SK-N-SH (cell line): ENCODE measurements around the gene GABRA1.

Experiments used
- ELF1 ChIP-seq: IDR thresholded peaks from 2 replicates; pipeline ENCODE4 v1.4.0; 2012
- EZH2phosphoT487 ChIP-seq: fragments of 200-600 bp; sonication (generic); IDR thresholded peaks from 2 replicates; pipeline ENCODE4 v1.6.1; 2017; ENCODE audit warnings: low read depth, mixed run types, mild to moderate bottlenecking, antibody characterized with exemption, moderate library complexity, borderline replicate concordance
- FOXM1 ChIP-seq: IDR thresholded peaks from 2 replicates; pipeline ENCODE4 v1.4.0; 2012; ENCODE audit warnings: low read depth, mild to moderate bottlenecking
- GABPA ChIP-seq: IDR thresholded peaks from 2 replicates; pipeline ENCODE4 v1.4.0; 2012; ENCODE audit warnings: low read depth, mild to moderate bottlenecking
- JUND ChIP-seq: IDR thresholded peaks from 2 replicates; pipeline ENCODE4 v1.4.0; 2012
- NFIC ChIP-seq: IDR thresholded peaks from 2 replicates; pipeline ENCODE4 v1.4.0; 2012; ENCODE audit warnings: borderline replicate concordance
- NRF1 ChIP-seq: IDR thresholded peaks from 2 replicates; pipeline ENCODE4 v1.6.1; 2012; ENCODE audit warnings: low read depth, mild to moderate bottlenecking, low read length
- POLR2AphosphoS5 ChIP-seq: IDR thresholded peaks from 2 replicates; pipeline ENCODE4 v1.6.1; 2012; ENCODE audit warnings: low read depth, low read length
- RAD21 ChIP-seq: IDR thresholded peaks from 2 replicates; pipeline ENCODE4 v1.6.1; 2012; ENCODE audit warnings: mild to moderate bottlenecking, low read length
- RXRA ChIP-seq: IDR thresholded peaks from 2 replicates; pipeline ENCODE4 v1.4.0; 2012; ENCODE audit warnings: low read depth, mild to moderate bottlenecking, borderline replicate concordance
- TAF1 ChIP-seq: IDR thresholded peaks from 2 replicates; pipeline ENCODE4 v1.6.1; 2012; ENCODE audit warnings: low read depth, mild to moderate bottlenecking, low read length, moderate library complexity, borderline replicate concordance
- YY1 ChIP-seq: IDR thresholded peaks from 2 replicates; pipeline ENCODE4 v1.4.0; 2012; ENCODE audit warnings: low read depth, mild to moderate bottlenecking
- TF ChIP-seq, protein P1 (sequence below): fragments of 200-600 bp; sonication (generic); IDR thresholded peaks from 2 replicates; pipeline ENCODE4 v1.6.1; 2017; ENCODE audit warnings: antibody characterized with exemption, mild to moderate bottlenecking, moderate library complexity
- TF ChIP-seq, protein P2 (sequence below): fragments of 150-350 bp; IDR thresholded peaks from 2 replicates; pipeline ENCODE4 v1.6.1; 2016; ENCODE audit warnings: mild to moderate bottlenecking, low read depth, low read length

- TF ChIP-seq, protein P1, sequence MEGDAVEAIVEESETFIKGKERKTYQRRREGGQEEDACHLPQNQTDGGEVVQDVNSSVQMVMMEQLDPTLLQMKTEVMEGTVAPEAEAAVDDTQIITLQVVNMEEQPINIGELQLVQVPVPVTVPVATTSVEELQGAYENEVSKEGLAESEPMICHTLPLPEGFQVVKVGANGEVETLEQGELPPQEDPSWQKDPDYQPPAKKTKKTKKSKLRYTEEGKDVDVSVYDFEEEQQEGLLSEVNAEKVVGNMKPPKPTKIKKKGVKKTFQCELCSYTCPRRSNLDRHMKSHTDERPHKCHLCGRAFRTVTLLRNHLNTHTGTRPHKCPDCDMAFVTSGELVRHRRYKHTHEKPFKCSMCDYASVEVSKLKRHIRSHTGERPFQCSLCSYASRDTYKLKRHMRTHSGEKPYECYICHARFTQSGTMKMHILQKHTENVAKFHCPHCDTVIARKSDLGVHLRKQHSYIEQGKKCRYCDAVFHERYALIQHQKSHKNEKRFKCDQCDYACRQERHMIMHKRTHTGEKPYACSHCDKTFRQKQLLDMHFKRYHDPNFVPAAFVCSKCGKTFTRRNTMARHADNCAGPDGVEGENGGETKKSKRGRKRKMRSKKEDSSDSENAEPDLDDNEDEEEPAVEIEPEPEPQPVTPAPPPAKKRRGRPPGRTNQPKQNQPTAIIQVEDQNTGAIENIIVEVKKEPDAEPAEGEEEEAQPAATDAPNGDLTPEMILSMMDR: no peak
- TF ChIP-seq NFIC (no peak), YY1 (no peak), RXRA (no peak), TAF1 (no peak), EZH2phosphoT487 (no peak), FOXM1 (no peak), POLR2AphosphoS5 (no peak), ELF1 (no peak), RAD21 (no peak), NRF1 (no peak), GABPA (no peak), JUND (no peak)
- TF ChIP-seq, protein P2, sequence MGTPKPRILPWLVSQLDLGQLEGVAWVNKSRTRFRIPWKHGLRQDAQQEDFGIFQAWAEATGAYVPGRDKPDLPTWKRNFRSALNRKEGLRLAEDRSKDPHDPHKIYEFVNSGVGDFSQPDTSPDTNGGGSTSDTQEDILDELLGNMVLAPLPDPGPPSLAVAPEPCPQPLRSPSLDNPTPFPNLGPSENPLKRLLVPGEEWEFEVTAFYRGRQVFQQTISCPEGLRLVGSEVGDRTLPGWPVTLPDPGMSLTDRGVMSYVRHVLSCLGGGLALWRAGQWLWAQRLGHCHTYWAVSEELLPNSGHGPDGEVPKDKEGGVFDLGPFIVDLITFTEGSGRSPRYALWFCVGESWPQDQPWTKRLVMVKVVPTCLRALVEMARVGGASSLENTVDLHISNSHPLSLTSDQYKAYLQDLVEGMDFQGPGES: no peak
These were observed 43.7 kb upstream of the GABRA1 start for GRCh38 chr5:161804263-161804662.
